Left forelimb (tissue), 1 donor: ENCODE measurements around the gene SLC2A11.

Experiments
- DNase-seq: peaks from one replicate; pipeline ENCODE4 v3.0.0-alpha.2; 2018; ENCODE audit warnings: low spot score

The SLC2A11 gene

GRCh38 chr22:23832226-23833016, 25.3 kb upstream of the SLC2A11 start:
- peak; percentile 57 for DNase-seq

- peak; percentile 53 for DNase-seq
Observed at GRCh38 chr22:23833017-23833751, 24.5 kb upstream of the SLC2A11 start.

- DNase-seq: peak; percentile 57
Observed at GRCh38 chr22:23833911-23834317, 23.8 kb upstream of the SLC2A11 start.

- DNase-seq: no peak
Observed at GRCh38 chr22:23834406-23834792, 23.3 kb upstream of the SLC2A11 start.

- DNase-seq: peak; percentile 53
Observed at GRCh38 chr22:23834793-23835483, 22.7 kb upstream of the SLC2A11 start.

GRCh38 chr22:23835484-23836144, 22.1 kb upstream of the SLC2A11 start:
- DNase-seq: peak; percentile 57

- peak; percentile 28 for DNase-seq
Observed at GRCh38 chr22:23836281-23836680, 21.4 kb upstream of the SLC2A11 start.

- peak; percentile 50 for DNase-seq
Observed at GRCh38 chr22:23836692-23837495, 20.8 kb upstream of the SLC2A11 start.

- no peak for DNase-seq
Observed at GRCh38 chr22:23837496-23837859, 20.2 kb upstream of the SLC2A11 start.

GRCh38 chr22:23837911-23838680, 19.6 kb upstream of the SLC2A11 start:
- DNase-seq: no peak

GRCh38 chr22:23838681-23839468, 18.8 kb upstream of the SLC2A11 start, which contains the start of gene DERL3:
TSS of gene DERL3 (minus strand) at chr22:23839006. CDS start at chr22:23838987, 19 bp downstream.
- peak; percentile 95 for DNase-seq

- no peak for DNase-seq
Observed at GRCh38 chr22:23840026-23840425, 17.6 kb upstream of the SLC2A11 start.

- DNase-seq: no peak
Observed at GRCh38 chr22:23841292-23841691, 16.4 kb upstream of the SLC2A11 start.

GRCh38 chr22:23841736-23842445, 15.8 kb upstream of the SLC2A11 start:
- DNase-seq: peak; percentile 67

GRCh38 chr22:23842599-23842998, 15.1 kb upstream of the SLC2A11 start:
- no peak for DNase-seq

GRCh38 chr22:23844739-23845202, 12.9 kb upstream of the SLC2A11 start:
- DNase-seq: no peak

GRCh38 chr22:23845265-23846080, 12.2 kb upstream of the SLC2A11 start:
- DNase-seq: peak; percentile 60

- DNase-seq: no peak
Observed at GRCh38 chr22:23846081-23846469, 11.6 kb upstream of the SLC2A11 start.
